Measurements from ENCODE around the gene ARHGEF2.

DNA sequence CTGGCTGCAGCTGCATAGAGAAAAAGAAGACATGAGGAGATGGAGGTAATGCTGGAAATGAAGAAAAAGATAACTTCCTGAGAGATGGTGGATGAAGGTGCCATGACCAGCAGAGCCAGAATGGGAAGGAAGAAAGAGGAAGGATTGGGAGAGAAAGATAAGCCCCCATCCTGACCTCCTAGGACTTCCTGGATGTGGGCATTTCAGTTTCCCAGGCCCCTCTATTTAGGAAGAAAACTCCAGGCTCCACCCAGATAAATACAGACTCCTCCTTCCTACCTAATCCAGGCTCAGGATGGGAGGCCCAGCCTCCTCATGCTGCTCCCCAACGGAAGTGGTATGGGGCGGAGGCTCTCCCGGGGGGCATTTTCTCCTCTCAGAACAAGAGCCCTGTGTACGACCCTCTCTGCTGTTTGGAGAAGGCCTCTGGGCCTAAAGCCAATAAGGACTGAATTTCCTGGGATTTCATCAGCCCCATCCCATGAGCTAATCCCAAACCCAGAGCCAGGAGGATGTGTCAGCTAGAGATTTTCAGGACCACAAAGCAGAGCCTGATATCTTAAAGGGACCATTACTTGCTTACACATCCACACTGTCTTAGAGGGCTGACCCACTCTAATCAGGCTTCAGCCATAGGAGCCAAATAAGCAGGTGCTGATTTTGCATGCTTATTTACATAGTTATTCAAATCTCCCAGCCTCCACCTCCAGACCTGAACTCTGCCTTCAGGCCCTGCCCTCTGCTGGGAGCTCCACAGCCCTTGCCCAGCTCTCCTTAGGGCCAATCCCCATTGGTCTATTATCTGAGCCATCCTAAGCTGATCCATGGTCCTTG lies 5.1 kb upstream of the ARHGEF2 start:
- TF ChIP-seq POLR2A (IDR thresholded peaks at IDR 0.05; ENCODE audit: low read length) (no peak), GATA1 (IDR thresholded peaks at IDR 0.05; ENCODE audit: low read depth, low read length) (no peak)
